Keratinocyte (primary cell): ENCODE data around the gene ABCG4. TPM values are rescaled to one million over a fixed set of nuclear protein-coding genes. Genes with fewer than 3 reads are reported as not detected.

Experiments used
- DNase-seq: peaks from one replicate; pipeline ENCODE4 v3.0.0-alpha.2; 2011; ENCODE audit warnings: low read depth, missing footprints, low spot score
- FAIRE-seq: peaks from 2 replicates; lab custom pipeline; 2011; peaks lifted over from hg19 to GRCh38; lab: Jason Lieb, UNC
- H2AFZ ChIP-seq: 2 replicates; pipeline ENCODE4 v1.6.0; 2012; ENCODE audit warnings: low read length, control low read depth, inconsistent platforms; ENCODE audit not compliant: control insufficient read depth
- H3K27ac ChIP-seq: 2 replicates; pipeline ENCODE4 v1.5.1; 2011; ENCODE audit warnings: low read length; ENCODE audit not compliant: control insufficient read depth, insufficient read depth
- H3K27me3 ChIP-seq: 3 replicates; pipeline ENCODE4 v1.6.0; 2011; ENCODE audit warnings: low read length; ENCODE audit not compliant: control insufficient read depth, insufficient read depth; ENCODE audit errors: extremely low read depth
- H3K36me3 ChIP-seq, 2 experiments: 2 replicates in 1 of 2; 3 replicates in 1 of 2; pipeline ENCODE4 v1.5.1; 2011; ENCODE audit warnings: low read length in 2 of 2, mild to moderate bottlenecking in 1 of 2; ENCODE audit not compliant: control insufficient read depth in 2 of 2, insufficient read depth in 2 of 2; ENCODE audit errors: extremely low read depth in 1 of 2
- H3K4me1 ChIP-seq: 3 replicates; pipeline ENCODE4 v1.5.1; 2011; ENCODE audit warnings: low read length; ENCODE audit not compliant: control insufficient read depth, insufficient read depth; ENCODE audit errors: extremely low read depth
- H3K4me2 ChIP-seq: 3 replicates; pipeline ENCODE4 v1.6.0; 2011; ENCODE audit warnings: low read depth, low read length; ENCODE audit not compliant: control insufficient read depth, insufficient read depth; ENCODE audit errors: extremely low read depth
- H3K4me3 ChIP-seq, 3 experiments: fragments of 200-600 bp in 1 of 3; sonication (generic) in 1 of 3; 2 replicates in 2 of 3; 3 replicates in 1 of 3; pipeline ENCODE4 v1.5.1; 2011 to 2016; ENCODE audit warnings: low read length in 3 of 3, mild to moderate bottlenecking in 3 of 3, control low read depth in 2 of 3, inconsistent platforms in 1 of 3, low read depth in 1 of 3, mixed read lengths in 1 of 3, mixed run types in 1 of 3, moderate library complexity in 1 of 3; ENCODE audit not compliant: control insufficient read depth in 2 of 3, insufficient read depth in 2 of 3; ENCODE audit errors: extremely low read depth in 1 of 3
- H3K79me2 ChIP-seq: 2 replicates; pipeline ENCODE4 v1.6.0; 2012; ENCODE audit warnings: low read length; ENCODE audit not compliant: control insufficient read depth, insufficient read depth
- H3K9ac ChIP-seq: 3 replicates; pipeline ENCODE4 v1.6.0; 2011; ENCODE audit warnings: low read length; ENCODE audit not compliant: control insufficient read depth, insufficient read depth; ENCODE audit errors: extremely low read depth
- H3K9me1 ChIP-seq: 3 replicates; pipeline ENCODE4 v1.6.0; 2011; ENCODE audit warnings: low read length; ENCODE audit not compliant: control insufficient read depth, insufficient read depth; ENCODE audit errors: extremely low read depth
- H3K9me3 ChIP-seq: 2 replicates; pipeline ENCODE4 v1.5.1; 2012; ENCODE audit warnings: low read depth, low read length; ENCODE audit not compliant: control insufficient read depth
- H4K20me1 ChIP-seq: 3 replicates; pipeline ENCODE4 v1.6.0; 2011; ENCODE audit warnings: low read length; ENCODE audit not compliant: control insufficient read depth, insufficient read depth; ENCODE audit errors: extremely low read depth
- CTCF ChIP-seq, 3 experiments: IDR thresholded peaks in 1 of 3; conservative IDR thresholded peaks in 1 of 3; optimal IDR thresholded peaks in 1 of 3; 2 replicates in 2 of 3; 3 replicates in 1 of 3; pipeline versions ENCODE3 to v1.5.1; 2011; ENCODE audit warnings: low read length in 3 of 3, mild to moderate bottlenecking in 3 of 3, moderate library complexity in 2 of 3, control low read depth in 1 of 3, inconsistent platforms in 1 of 3; ENCODE audit not compliant: insufficient read depth in 2 of 3; ENCODE audit errors: extremely low read depth in 1 of 3
- EZH2 ChIP-seq: IDR thresholded peaks from one replicate; pipeline ENCODE4 v1.6.1; 2012; ENCODE audit warnings: inconsistent platforms, mild to moderate bottlenecking, low read length, moderate library complexity
- dilution Hi-C: fragments of 300-500 bp; cut with MboI; formaldehyde crosslinking; loops from one replicate; pipeline ENCODE4 v1.7.0; 2020; ENCODE audit warnings: low sequenced_read_pairs; ENCODE audit not compliant: extremely low pct_ligation_motif_present
- polyA plus RNA-seq, 5 experiments: library from polyadenylated mRNA; depleted of rRNA in 3 of 5; stranded (reverse) in 3 of 5; stranded (forward) in 1 of 5; unstranded in 1 of 5; fragments of >200 nt; gene quantifications; 1 replicate in 1 of 5; 2 replicates in 3 of 5; 3 replicates in 1 of 5; pipeline versions ENCODE4 v1.2.1 to v1.2.3, GENCODE V29; 2011 to 2012; ENCODE audit warnings: missing spikeins in 2 of 5, low read depth in 1 of 5, low replicate concordance in 1 of 5

ABCG4 gene
- polyA plus RNA-seq, 1 donor (not counting 4 experiments of a cell fraction or from before 2014, with no cell fraction given): 0.14 TPM

GRCh38 chr11:119121008-119121810 lies 27.6 kb upstream of the ABCG4 start, which contains the start of gene HINFP:
Gene HINFP (plus strand): TSS chr11:119121580. CDS start chr11:119126945, 5,365 bp downstream.
- H3K9me3 ChIP-seq: no peaks in the 10 kb centered on the region
- no peaks in the 10 kb centered on the region for H4K20me1 ChIP-seq
- H3K79me2 ChIP-seq: peaks cover 23% of the 10 kb centered on the region
- peak within 1 kb of the TSS; percentile 96 for H2AFZ ChIP-seq
- dilution Hi-C loops: no loop called here
- FAIRE-seq (peak; percentile 81), DNase-seq (peak; percentile 92)
- H3K27ac ChIP-seq: peak within 1 kb of the TSS; percentile 83
- no peaks in the 10 kb centered on the region for H3K27me3 ChIP-seq
- peak within 1 kb of the TSS; percentile 91 for H3K9ac ChIP-seq
- peak within 1 kb of the TSS; percentile 83 to 89 (median 85) for H3K4me3 ChIP-seq
- H3K4me2 ChIP-seq: peak within 1 kb of the TSS; percentile 99
- H3K4me1 ChIP-seq: peaks cover 22% of the 10 kb centered on the region
- no peak for TF ChIP-seq CTCF (optimal IDR thresholded peaks at IDR 0.05 in 1 of 3, IDR thresholded peaks at IDR 0.05 in 1 of 3, conservative IDR thresholded peaks at IDR 0.05 in 1 of 3; ENCODE audit: extremely low read depth in 1 of 3, insufficient read depth in 2 of 3, low read length in 3 of 3)
- no peak for TF ChIP-seq EZH2
- no peaks in the 10 kb centered on the region for H3K9me1 ChIP-seq
- peaks cover 4 to 5% of the 10 kb centered on the region in 2 experiments for H3K36me3 ChIP-seq

GRCh38 chr11:119121811-119122124 lies 27.1 kb upstream of the ABCG4 start:
- Histone ChIP-seq H4K20me1 (no peaks in the 10 kb centered on the region), H3K27ac (peak overlapping the region; percentile 64), H2AFZ (peak overlapping the region; percentile 95), H3K9me1 (no peaks in the 10 kb centered on the region), H3K4me2 (peak overlapping the region; percentile 95), H3K9me3 (no peaks in the 10 kb centered on the region), H3K9ac (peak overlapping the region; percentile 91), H3K27me3 (no peaks in the 10 kb centered on the region), H3K79me2 (peaks cover 23% of the 10 kb centered on the region), H3K4me1 (peaks cover 22% of the 10 kb centered on the region), H3K4me3 (peak overlapping the region; percentile 83 to 89 (median 85)), H3K36me3 (peaks cover 4 to 5% of the 10 kb centered on the region in 2 experiments)
- TF ChIP-seq CTCF (optimal IDR thresholded peaks at IDR 0.05 in 1 of 3, IDR thresholded peaks at IDR 0.05 in 1 of 3, conservative IDR thresholded peaks at IDR 0.05 in 1 of 3; ENCODE audit: extremely low read depth in 1 of 3, insufficient read depth in 2 of 3, low read length in 3 of 3) (no peak), EZH2 (no peak)
- FAIRE-seq: no peak
- dilution Hi-C loops: no loop called here
- no peak for DNase-seq
